Loucy (cell line): Measurements from ENCODE around the gene GALT.

ENCODE experiments used
- EZH2phosphoT487 ChIP-seq: fragments of 200-600 bp; IDR thresholded peaks from 2 replicates; pipeline ENCODE4 v1.6.1; 2018; ENCODE audit warnings: antibody characterized with exemption, mild to moderate bottlenecking, moderate library complexity, borderline replicate concordance
- TF ChIP-seq, protein P1 (sequence below): fragments of 200-600 bp; sonication (generic); conservative IDR thresholded peaks from 2 replicates; pipeline ENCODE4 v1.5.1; 2014; ENCODE audit warnings: mild to moderate bottlenecking, antibody characterized with exemption, low read length

GRCh38 chr9:34600908-34601307, 45.6 kb upstream of the GALT start:
- TF ChIP-seq, protein P1, sequence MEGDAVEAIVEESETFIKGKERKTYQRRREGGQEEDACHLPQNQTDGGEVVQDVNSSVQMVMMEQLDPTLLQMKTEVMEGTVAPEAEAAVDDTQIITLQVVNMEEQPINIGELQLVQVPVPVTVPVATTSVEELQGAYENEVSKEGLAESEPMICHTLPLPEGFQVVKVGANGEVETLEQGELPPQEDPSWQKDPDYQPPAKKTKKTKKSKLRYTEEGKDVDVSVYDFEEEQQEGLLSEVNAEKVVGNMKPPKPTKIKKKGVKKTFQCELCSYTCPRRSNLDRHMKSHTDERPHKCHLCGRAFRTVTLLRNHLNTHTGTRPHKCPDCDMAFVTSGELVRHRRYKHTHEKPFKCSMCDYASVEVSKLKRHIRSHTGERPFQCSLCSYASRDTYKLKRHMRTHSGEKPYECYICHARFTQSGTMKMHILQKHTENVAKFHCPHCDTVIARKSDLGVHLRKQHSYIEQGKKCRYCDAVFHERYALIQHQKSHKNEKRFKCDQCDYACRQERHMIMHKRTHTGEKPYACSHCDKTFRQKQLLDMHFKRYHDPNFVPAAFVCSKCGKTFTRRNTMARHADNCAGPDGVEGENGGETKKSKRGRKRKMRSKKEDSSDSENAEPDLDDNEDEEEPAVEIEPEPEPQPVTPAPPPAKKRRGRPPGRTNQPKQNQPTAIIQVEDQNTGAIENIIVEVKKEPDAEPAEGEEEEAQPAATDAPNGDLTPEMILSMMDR, result no peak
- no peak for TF ChIP-seq EZH2phosphoT487
